CD4-positive, alpha-beta T cell (primary cell): ENCODE results near the gene BSG. TPM values are rescaled to one million over a fixed set of nuclear protein-coding genes. Genes with fewer than 3 reads are reported as not detected.
A peak's percentile ranks its signal among the peaks of the same experiment; 100 is the strongest.

ENCODE experiments used
- ATAC-seq: fragments of 200-7000 bp; cut with Tn5 transposase; one replicate; pipeline ENCODE4 v1.10.0; 2022; ENCODE audit warnings: mild to moderate bottlenecking; ENCODE audit not compliant: poor library complexity
- CTCF ChIA-PET: fragments of 350-600 bp; sonication (Branson Sonifier 250); formaldehyde crosslinking; loops from one replicate; lab custom pipeline; 2021; ENCODE audit warnings: antibody characterized with exemption, inconsistent platforms; lab: Charles Lee
- POLR2A ChIA-PET: fragments of 350-600 bp; sonication (Branson Sonifier 250); formaldehyde crosslinking; loops from one replicate; lab custom pipeline; 2021; ENCODE audit warnings: antibody characterized with exemption, inconsistent platforms; lab: Charles Lee
- DNase-seq, 14 experiments: peaks; one replicate each; pipeline ENCODE4 v3.0.0-alpha.2; 2013 to 2020; ENCODE audit warnings: mixed read lengths in 2 of 14
- H3K27ac ChIP-seq, 2 donors: one replicate each; pipeline versions ENCODE4 v1.5.1 to v1.7.0; 2013; ENCODE audit warnings: low read length in 2 of 2, low read depth in 1 of 2, mild to moderate bottlenecking in 1 of 2
- H3K27me3 ChIP-seq, 2 experiments: 1 replicate in 1 of 2; 2 replicates in 1 of 2; pipeline versions ENCODE4 v1.6.1 to v1.7.0; 2013; ENCODE audit warnings: low read length in 2 of 2, control low read depth in 1 of 2, mild to moderate bottlenecking in 1 of 2, moderate library complexity in 1 of 2; ENCODE audit not compliant: insufficient read depth in 2 of 2, control insufficient read depth in 1 of 2
- H3K36me3 ChIP-seq: one replicate; pipeline ENCODE4 v1.6.1; 2013; ENCODE audit warnings: low read length, control low read depth; ENCODE audit not compliant: insufficient read depth
- H3K4me1 ChIP-seq: one replicate; pipeline ENCODE4 v1.6.1; 2013; ENCODE audit warnings: low read length, control low read depth; ENCODE audit not compliant: insufficient read depth
- H3K4me3 ChIP-seq: one replicate; pipeline ENCODE4 v1.5.1; 2013; ENCODE audit warnings: mild to moderate bottlenecking, low read length, moderate library complexity
- H3K9me3 ChIP-seq, 2 experiments: 1 replicate in 1 of 2; 2 replicates in 1 of 2; pipeline versions ENCODE4 v1.6.1 to v1.7.0; 2013; ENCODE audit warnings: low read length in 2 of 2, mild to moderate bottlenecking in 2 of 2, control low read depth in 1 of 2, moderate library complexity in 1 of 2; ENCODE audit not compliant: control insufficient read depth in 1 of 2, insufficient read depth in 1 of 2
- H3K27ac Mint-ChIP-seq: one replicate; pipeline ENCODE4 v1.8.0; 2020; ENCODE audit warnings: mixed read lengths
- H3K27me3 Mint-ChIP-seq: one replicate; pipeline ENCODE4 v1.8.0; 2021; ENCODE audit warnings: mixed read lengths
- H3K36me3 Mint-ChIP-seq: one replicate; pipeline ENCODE4 v1.8.0; 2021; ENCODE audit warnings: low read depth, mixed read lengths
- H3K4me1 Mint-ChIP-seq: one replicate; pipeline ENCODE4 v1.8.0; 2021; ENCODE audit warnings: low read depth, mixed read lengths
- H3K4me3 Mint-ChIP-seq: one replicate; pipeline ENCODE4 v1.8.0; 2020; ENCODE audit warnings: mild to moderate bottlenecking, mixed read lengths
- H3K9me3 Mint-ChIP-seq: one replicate; pipeline ENCODE4 v1.8.0; 2020; ENCODE audit warnings: mixed read lengths
- CTCF ChIP-seq: fragments of 200-600 bp; IDR thresholded peaks from one replicate; pipeline ENCODE4 v1.8.0; 2022; ENCODE audit warnings: antibody characterized with exemption, mild to moderate bottlenecking
- intact Hi-C, 2 experiments: fragments of 100-400 bp; cut with DNase I in 1 of 2; cut with micrococcal nuclease in 1 of 2; formaldehyde crosslinking; loops; one replicate each; pipeline versions ENCODE4 v1.15.1 to v1.9.0; 2023 to 2025; cut with DNase I, micrococcal nuclease
- total RNA-seq, 174 experiments: library from RNA in 2 of 174; stranded (reverse) in 2 of 174; gene quantifications; one replicate each; pipeline ENCODE4 v1.2.3 and lab custom pipeline; 2021 to 2026

The BSG gene
- total RNA-seq, 2 experiments from 2014 or later = 68.7 to 71.6 TPM

- peaks cover 43% of the 10 kb centered on the region for H3K4me1 ChIP-seq
- intact Hi-C loops = no loop called here
- no peaks in the 10 kb centered on the region for H3K9me3 Mint-ChIP-seq
- DNase-seq (no peak), ATAC-seq (no peak)
- H3K4me3 ChIP-seq = no peak overlapping the region
- peak overlapping the region; percentile 63 for H3K27ac Mint-ChIP-seq
- H3K9me3 ChIP-seq = no peaks in the 10 kb centered on the region
- no peaks in the 10 kb centered on the region for H3K27me3 ChIP-seq
- peaks cover 9% of the 10 kb centered on the region for H3K4me1 Mint-ChIP-seq
- H3K27ac ChIP-seq = no peak overlapping the region
- no peak for TF ChIP-seq CTCF
- peak overlapping the region; percentile 79 for H3K4me3 Mint-ChIP-seq
- no peaks in the 10 kb centered on the region for H3K27me3 Mint-ChIP-seq
- CTCF ChIA-PET = no interaction called here
- H3K36me3 ChIP-seq = peaks cover 36% of the 10 kb centered on the region
- peaks cover 24% of the 10 kb centered on the region for H3K36me3 Mint-ChIP-seq
- POLR2A ChIA-PET = no interaction called here
Measured at GRCh38 chr19:535017-535835, 37.2 kb upstream of the BSG start.

- H3K4me3 Mint-ChIP-seq = no peak overlapping the region
- ChIA-PET POLR2A (no interaction called here), CTCF (no interaction called here)
- no peak for TF ChIP-seq CTCF
- Histone ChIP-seq H3K27ac (no peak overlapping the region), H3K4me1 (peaks cover 35% of the 10 kb centered on the region), H3K36me3 (peaks cover 41% of the 10 kb centered on the region), H3K4me3 (no peak overlapping the region), H3K9me3 (no peaks in the 10 kb centered on the region), H3K27me3 (no peaks in the 10 kb centered on the region)
- no peak for DNase-seq
- intact Hi-C loops = no loop called here
- no peak overlapping the region for H3K27ac Mint-ChIP-seq
- peaks cover 24% of the 10 kb centered on the region for H3K36me3 Mint-ChIP-seq
- no peaks in the 10 kb centered on the region for H3K9me3 Mint-ChIP-seq
- H3K4me1 Mint-ChIP-seq = peaks cover 9% of the 10 kb centered on the region
- no peak for ATAC-seq
- no peaks in the 10 kb centered on the region for H3K27me3 Mint-ChIP-seq
Measured at GRCh38 chr19:536031-536880, 36.1 kb upstream of the BSG start.

- TF ChIP-seq CTCF = no peak
- Mint-ChIP-seq H3K27ac (no peak overlapping the region), H3K9me3 (no peaks in the 10 kb centered on the region), H3K36me3 (peaks cover 24% of the 10 kb centered on the region), H3K4me1 (peaks cover 9% of the 10 kb centered on the region), H3K27me3 (no peaks in the 10 kb centered on the region), H3K4me3 (no peak overlapping the region)
- ChIA-PET POLR2A (no interaction called here), CTCF (no interaction called here)
- intact Hi-C loops = no loop called here
- H3K4me3 ChIP-seq = no peak overlapping the region
- H3K27ac ChIP-seq = no peak overlapping the region
- no peaks in the 10 kb centered on the region for H3K9me3 ChIP-seq
- DNase-seq (no peak), ATAC-seq (no peak)
- H3K27me3 ChIP-seq = no peaks in the 10 kb centered on the region
- H3K4me1 ChIP-seq = peaks cover 35% of the 10 kb centered on the region
- H3K36me3 ChIP-seq = peaks cover 47% of the 10 kb centered on the region
Measured at GRCh38 chr19:536881-537404, 35.5 kb upstream of the BSG start.
